Activated CD8-positive, alpha-beta memory T cell treated with anti-CD3 and anti-CD28 coated beads, Interleukin-2, amount 50 U/mL, for 24 hours (primary cell): ENCODE measurements around the gene WDR74.
"Not testable (repeated sequence)": the region's sequence is repeated elsewhere in the genome, so short reads cannot be mapped to it uniquely, and the experiment has no call there.

Source experiments
- DNase-seq: peaks from one replicate; pipeline ENCODE4 v3.0.0-alpha.2; 2020; ENCODE audit errors: extremely low read depth

The WDR74 gene

DNA sequence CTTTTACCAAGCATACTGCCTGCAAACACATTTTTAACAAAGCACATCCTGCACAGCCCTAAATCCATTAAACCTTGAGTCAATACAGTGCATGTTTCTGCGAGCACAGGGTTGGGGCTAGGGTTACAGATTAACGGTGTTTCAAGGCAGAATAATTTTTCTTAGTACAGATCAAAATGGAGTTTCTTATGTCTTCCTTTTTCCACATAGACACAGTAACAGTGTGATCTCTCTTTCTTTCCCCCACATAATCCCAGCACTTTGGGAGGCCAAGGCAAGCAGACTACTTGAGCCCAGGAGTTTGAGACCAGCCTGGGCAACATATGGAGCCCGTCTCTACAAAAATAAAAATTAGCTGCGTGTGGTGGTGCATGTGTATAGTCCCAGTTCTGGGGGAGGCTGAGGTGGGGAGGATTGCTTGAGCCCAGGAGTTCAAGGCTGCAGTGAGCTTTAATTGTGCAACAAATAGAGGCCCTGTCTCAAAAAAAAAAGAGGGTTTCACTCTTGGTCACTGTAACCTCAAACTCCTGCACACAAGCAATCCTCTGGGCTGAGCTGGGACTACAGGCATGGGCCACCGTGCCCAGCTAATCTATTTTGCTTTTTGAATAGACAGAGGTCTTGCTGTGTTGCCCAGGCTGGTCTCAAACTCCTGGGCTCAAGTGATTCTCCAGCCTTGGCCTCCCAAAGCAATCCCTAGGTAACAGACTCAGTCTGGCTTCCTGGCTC lies 21.6 kb upstream of the WDR74 start:
- DNase-seq: no peak

DNA sequence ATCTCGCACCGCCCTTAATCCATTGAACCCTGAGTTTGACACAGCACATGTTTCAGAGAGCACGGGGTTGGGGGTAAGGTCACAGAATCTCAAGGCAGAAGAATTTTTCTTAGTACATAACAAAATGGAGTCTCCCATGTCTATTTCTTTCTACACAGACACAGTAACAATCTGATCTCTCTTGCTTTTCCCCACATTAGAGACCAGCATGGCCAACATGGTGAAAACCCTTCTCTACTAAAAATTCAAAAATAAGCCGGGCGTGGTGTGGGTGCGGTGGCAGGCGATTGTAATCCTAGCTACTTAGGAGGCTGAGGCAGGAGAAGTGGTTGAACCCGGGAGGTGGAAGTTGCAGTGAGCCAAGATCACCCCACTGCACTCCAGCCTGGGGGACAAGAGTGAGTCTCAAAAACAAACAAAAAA lies 19.9 kb upstream of the WDR74 start:
- not testable (repeated sequence) for DNase-seq

DNA sequence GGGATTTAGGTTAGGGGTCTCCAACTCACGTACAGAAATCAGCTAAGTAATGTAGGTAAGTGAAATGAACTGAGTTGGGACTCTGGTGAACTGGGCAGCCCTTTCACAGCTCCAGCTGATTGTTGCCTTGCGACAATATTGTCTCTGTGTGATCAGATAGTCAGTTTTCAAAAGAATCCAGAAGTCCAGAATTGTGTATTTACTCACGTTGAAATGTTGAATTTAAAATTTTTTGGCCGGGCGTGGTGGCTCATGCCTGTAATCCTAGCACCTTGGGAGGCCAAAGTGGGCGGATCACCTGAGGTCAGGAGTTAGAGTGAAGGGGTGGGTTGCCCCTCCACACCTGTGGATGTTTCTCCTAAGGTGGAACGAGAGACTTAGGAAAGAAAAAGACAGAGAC lies 18.8 kb upstream of the WDR74 start:
- DNase-seq: no peak

DNA sequence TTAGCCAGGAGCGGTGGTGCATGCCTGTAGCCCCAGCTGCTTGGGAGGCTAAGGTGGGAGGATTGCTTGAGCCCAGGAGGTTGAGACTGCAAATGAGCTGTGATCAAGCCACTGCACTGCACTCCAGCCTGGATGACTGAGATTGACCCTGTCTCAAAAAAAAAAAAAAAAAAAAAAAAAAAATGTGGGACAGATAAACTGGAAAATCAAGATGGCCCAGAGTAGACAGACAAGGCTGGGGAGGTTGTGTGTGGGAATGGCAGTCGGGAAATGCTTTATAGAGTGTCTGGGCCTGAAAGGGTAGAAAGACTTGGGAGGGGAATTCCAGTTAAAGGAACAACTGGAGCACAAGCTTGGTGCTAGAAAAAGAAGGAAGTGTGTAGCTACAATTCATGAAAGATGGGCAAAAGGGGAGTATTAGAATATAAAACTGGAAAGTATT lies 18.2 kb upstream of the WDR74 start:
- no peak for DNase-seq

DNA sequence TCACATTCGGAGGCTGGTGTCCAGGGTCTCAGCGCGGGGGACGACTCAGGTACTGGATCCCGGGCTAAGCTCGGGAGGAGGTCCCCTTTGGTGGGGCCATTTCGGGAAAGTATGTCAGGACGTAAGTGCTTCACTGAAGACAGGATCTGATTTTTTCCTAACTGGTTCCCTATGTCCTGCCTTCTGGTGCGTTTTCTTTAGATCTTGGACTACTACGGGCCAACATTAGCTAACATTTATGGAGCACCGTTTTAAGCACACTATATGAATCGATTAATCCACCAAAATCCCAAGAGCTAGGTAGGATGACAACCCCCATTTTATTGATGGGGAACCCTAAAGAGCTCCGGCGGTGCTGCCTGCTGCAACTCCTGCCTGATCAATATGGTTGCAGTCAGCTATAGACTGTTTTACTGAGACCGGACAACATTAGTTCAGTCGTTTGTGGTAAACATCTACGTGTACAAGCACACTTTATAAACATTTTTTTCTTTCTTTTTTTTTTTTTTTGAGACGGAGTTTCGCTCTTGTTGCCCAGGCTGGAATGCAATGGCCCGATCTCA lies 17.0 kb upstream of the WDR74 start:
- no peak for DNase-seq

DNA sequence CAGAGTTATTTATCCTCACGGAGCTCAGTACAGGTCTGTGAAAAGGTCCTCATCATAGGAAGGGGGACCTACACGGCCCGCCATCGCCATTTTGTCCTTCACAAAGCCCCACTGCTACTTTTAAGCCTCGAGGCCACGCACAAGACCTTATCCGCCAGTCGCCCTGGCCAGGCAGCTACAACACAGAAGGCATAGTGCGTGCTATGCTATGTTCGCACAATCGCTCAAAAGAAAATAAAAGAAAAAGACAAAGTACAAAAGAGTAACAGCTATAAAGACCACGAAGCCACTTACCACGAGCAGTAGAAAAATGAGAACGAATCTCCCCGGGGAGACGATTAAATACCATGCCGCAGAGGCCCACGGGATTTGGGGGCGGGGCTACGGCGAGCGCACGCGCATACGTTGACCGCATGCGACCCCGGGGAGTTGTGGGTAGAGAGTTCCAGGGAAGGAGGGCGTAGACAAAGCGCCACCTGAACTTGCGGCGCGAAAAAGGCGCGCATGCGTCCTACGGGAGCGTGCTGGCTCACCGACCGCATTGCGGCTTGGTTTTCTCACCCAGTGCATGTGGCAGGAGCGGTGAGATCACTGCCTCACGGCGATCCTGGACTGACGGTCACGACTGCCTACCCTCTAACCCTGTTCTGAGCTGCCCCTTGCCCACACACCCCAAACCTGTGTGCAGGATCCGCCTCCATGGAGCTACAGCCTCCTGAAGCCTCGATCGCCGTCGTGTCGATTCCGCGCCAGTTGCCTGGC lies 16.4 kb upstream of the WDR74 start:
- DNase-seq: peak; percentile 95

DNA sequence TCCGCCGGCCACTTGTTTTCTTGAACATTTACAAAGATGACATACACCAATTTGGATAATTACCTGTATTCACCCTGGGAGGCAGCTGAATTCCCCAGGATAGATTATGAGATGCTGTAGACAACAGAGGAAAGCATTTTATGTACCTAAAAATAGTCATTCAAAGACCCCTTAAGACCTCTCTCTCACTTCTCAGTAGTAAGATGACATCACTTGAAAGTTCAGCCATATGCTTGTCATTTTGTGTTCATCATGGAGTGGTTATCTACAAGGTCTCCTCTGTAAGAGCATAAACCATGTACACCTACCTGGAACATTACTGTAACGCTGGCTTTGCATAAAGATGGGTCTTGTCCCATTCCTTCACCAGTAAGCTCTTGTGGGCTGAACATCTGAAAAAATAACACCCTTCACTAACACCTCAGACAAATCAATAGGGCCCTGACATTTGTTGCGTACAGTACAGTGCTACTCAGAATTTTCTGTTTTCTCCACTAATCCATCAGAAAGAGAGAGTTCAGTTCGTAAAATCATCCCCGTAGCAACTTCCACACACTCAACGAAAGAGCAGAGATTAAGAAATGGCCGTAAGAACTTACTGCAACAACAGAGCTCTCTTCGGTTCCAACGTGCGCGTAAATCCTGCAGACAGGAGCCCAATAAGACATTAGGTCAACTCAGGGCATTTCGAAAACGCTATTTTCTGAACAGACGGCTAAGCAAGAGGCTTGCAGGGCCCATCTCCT lies 15.6 kb upstream of the WDR74 start:
- DNase-seq: no peak

DNA sequence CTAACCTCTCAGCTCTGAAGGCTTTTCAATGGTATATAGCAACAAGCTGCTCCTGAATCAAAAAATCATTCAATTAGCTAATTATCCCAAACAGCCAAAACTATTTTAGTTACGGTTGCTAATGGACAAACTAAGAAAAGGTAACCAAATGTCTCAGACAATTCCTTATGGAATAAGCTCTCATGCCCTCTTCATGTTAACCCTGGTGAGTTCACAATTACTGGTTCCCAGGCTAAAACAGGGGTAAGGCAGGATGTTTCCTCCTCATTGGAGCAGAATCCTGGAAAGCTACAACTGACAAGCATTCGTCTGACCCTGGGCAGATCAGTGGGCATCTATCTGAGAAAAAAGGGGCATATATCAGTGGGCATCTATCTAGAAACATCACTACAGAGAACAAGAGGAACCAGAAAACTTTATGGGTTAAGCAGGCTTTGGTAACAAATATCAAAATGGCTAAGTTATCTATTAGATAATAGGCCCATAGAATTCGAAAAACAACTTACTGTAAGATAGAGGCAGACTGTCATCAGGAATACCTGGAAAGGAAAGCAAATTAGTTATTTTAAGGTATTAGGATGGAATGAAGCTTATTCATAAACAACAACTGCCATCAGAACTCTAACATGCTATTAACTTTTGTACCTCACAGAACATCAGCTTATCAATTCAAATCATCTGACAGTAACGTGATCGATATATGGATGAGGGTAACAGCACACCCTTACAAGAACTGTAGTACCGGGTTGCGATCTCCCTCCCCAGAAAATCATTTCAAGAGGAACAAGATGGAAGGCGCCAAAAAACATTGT lies 14.8 kb upstream of the WDR74 start:
- no peak for DNase-seq

DNA sequence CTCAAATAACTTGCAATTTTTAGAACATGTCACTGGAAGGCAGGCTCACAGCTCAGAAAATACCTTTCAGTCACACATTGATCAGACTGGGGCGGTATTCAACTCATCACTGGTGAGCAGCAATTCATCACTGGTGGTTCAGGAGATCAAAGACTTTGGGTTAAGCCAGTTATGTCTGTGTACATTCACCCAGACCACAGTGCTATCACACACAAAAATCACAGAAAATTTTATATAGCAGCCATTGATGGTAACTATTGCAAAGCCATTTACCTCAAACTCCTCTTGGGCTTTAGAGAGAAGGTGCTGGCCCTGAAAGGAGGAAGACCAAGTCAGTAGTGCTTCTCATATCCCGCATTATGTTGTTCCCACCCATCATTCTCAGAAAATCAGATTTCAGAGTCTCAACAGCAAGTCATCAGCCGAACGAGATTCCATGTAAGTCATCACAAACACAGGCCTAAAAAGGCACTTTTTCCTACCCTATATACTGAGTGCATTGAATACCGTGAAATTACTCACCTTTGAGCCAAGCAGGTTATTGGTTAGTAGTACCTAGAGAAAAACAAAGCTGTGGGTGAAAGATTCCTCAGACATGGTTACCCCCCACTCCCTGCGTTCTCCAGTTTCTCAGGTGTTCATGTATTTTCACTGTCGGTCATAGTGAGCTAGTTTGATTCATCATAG lies 14.0 kb upstream of the WDR74 start:
- no peak for DNase-seq

DNA sequence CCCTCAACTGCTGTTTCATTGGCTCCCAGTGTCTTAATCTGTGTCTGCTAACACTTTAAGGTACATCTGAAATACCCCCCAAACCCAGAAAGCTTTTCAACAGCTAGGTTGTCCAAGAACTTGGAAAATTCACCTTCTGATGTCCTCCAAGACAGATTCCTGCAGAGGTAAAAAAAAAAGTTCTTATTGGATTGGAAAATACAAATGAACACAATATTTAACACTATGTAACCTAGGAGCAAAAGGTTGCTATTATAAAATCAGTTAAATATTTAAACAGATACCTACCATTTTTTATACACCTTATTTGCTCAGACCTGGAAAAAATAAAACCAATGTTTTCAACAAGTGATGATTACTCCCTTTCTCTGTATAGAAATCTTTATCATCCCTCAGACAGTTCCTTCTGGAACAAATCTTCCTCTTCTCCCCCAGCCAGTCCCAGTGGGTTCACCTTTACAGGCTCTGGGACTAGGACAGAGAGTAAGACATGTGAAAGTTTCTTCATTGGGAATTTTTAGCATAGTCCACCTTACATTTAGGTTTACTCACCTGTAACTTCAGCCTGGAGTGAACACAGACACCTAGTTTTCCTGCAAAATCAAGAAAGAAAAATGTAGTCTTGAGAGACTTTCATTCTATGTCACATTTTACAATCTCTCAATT lies 13.3 kb upstream of the WDR74 start:
- DNase-seq: no peak

DNA sequence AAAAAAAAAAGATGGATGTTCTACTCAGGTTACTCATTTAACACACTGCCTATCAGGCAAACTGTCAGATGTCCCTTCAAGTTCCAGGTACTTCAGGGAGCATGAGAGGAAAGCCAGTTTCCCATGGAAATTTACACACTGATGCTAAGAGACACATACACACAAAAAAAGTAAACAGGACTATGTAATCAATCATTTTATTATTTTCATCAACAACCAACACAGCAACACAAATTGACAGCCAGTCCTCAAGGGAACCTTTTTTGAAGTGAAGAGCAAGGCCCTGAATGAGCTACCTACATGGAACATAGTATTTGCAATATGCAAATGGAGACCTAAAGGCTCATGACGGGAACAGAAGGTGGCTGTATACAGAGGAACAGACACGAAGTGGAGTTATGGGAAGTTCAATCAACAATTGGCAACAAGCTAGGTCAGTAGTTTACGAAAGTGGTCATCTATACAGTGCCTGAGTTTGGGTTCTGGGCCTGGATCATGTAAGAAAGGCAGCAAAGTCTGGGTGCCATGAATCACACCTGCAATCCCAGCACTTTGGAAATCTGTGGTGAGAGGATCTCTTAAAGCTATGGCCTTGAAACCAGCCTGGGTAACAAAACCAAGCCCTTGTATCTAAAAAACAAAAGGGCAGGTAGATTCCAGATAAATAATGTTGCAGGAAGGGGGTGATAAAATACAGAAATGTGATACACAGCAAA lies 12.6 kb upstream of the WDR74 start:
- DNase-seq: no peak

DNA sequence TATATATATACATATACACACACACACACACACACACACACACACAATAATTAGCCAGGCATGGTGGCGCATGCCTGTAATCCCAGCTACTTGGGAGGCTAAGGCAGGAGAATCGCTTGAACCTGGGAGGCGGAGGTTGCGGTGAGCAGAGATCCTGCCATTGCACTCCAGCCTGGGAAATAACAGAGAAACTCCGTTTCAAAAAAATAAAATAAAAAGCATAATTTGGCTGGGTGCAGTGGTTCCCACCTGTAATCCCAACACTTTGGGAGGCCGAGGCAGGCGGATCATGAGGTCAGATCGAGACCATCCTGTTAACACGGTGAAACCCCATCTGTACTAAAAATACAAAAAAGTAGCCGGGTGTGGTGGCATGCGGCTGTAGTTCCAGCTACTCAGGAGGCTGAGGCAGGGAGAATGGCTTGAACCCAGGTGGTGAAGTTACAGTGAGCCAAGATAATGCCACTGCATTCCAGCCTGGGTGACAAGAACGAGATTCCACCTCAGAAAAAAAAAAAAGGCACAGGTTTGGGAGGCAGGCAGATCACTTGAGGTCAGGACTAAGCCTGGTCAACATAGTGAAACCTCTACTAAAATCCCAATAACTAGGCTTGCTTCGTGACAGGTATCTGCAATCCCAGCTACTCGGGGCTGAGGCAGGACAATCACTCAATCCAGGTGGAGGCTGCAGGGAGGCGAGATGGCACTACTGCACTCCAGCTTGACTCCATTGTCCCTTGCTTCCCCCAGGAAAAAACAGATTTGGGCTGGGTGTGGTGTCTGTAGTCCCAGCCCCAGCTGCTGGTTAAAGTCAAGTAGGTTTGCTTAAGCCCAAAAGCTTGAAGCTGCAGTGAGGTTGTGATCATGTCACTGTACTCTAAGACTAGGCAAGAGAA lies 11.8 kb upstream of the WDR74 start:
- DNase-seq: no peak

DNA sequence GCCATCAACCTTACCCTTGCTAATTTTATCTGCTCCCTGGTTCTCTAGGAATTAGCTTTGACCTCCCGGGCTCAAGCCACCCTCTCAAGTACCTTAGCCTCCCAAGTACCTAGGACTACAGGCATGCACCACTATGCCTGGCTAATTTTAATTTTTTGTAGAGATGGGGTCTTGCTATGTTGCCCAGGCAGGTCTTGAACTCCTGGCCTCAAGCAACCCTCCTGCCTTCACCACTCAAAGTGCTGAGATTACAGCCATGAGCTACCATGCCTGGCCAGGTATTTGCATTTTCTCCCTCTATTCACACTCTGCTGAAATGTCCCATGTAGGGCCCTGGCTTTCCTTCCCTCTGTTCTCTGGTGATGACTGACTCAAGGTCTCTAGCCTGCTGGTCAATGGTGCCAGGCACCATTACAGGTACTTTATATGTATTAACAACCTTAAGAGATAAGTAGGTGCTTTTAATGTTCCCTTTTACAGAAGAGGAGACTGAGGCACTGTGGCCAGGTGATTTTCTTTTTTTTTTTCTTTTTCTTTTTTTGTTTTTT lies 8.5 kb upstream of the WDR74 start:
- DNase-seq: no peak

DNA sequence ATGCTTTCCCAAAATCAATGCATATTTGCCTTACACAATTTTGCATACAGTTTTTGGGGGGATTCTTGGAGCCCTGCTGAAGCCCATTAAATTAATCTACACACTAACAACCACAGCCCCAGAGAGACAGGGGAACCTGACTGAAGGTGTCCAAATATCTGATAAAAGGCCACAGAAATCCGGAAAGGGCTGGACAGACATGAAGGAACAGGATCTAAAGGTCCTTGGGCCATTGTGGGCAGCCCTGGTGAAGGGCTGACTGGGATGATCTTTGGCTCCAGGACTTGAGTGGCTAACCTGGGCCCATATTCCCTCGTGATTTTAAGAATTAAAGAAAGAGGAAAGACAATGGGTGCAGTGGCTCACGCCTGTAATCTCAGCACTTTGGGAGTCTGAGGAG lies 6.8 kb upstream of the WDR74 start:
- no peak for DNase-seq

DNA sequence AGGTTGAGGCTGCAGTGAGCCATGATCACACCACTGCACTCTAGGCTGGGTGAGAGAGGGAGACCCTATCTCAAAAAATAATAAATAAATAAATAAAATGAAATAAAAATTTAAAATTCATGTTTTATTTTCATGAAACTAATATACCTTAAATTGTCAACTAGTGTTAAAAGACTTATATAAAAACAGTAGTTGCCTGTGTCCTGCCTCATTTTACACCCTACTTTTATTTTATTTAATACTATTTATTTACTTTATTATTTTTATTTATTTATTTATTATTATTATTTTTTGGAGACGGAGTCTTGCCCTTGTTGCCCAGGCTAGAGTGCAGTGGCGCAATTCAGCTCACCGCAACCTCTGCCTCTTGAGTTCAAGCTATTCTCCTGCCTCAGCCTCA lies 4.8 kb upstream of the WDR74 start:
- DNase-seq: no peak

DNA sequence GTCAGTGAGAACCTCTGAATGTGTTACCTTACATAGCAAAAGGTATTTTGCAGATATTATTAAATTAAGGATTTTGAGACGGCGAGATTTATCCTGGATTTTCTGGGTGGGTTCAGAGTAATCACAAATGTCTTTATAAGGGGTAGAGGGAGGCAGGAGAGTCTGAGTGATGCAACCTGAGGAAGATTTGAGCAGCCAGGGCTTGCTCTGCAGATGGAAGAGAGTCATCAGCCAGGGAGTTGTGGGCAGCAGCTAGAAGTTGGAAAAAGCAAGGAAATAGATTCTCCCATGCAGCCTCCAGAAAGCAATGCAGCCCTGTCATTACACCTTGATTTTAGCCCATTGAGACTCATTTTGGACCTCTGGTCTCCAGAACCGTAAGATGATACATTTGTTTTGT lies 4.1 kb upstream of the WDR74 start:
- DNase-seq: no peak

DNA sequence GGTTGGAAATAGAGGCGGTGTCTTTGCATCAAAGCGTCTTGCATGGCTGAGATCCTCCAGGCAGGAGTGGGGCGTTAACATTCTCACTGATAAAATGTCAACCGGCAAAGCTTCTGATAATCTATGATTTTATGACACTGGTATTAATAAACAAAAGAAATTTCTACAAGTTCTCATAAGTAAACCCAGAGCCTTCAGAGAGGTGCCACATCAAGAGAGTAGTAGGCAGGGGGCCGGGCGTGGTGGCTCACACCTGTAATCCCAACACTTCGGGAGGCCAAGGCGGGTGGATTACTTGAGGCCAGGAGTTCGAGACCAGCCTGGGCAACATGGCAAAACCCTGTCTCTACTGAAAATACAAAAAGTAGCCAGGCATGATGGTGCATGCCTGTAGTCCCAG lies 3.5 kb upstream of the WDR74 start:
- not testable (repeated sequence) for DNase-seq

DNA sequence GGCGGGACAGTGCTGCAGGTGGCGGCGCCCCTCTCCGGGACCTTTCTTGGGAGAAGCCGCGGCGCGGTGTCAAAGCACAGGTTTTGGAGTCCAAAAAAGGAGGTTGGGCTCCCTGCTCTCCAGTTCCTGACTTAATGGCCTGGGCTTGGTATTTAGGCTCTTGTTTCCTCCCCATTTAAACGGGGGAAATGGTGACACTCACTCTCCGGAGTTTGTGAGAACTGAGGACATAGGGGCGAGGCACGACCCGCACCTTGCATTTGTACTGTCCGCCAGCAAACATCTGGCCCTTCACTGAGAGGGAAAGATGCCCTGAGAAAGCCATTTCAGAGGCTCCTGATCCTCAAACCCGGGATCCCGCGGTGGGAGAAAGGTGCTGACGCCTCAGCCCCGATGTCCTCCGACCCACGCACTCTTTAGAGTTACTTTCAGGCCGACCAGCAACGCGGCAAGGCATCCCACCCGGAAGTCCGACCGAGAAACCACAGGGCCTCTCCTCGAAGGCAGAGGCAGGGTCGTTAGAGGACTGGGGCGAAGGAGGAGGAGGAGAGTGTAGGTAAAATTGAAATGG lies 2.9 kb upstream of the WDR74 start:
- DNase-seq: no peak
